Measurements from ENCODE around the gene LRRC37A3. TPM values are rescaled to one million over a fixed set of nuclear protein-coding genes. Genes with fewer than 3 reads are reported as not detected.
"Not testable (repeated sequence)": the region's sequence is repeated elsewhere in the genome, so short reads cannot be mapped to it uniquely, and the experiment has no call there.

LRRC37A3 gene
- total RNA-seq, 1 donor from 2014 or later, result 62.4 TPM

- not testable (repeated sequence) for DNase-seq
These were observed 6.0 kb upstream of the LRRC37A3 start for GRCh38 chr17:64925244-64925643.

- DNase-seq, result not testable (repeated sequence)
These were observed 3.8 kb upstream of the LRRC37A3 start for GRCh38 chr17:64923051-64923568.

GRCh38 chr17:64920419-64921172 lies 1.3 kb upstream of the LRRC37A3 start:
- DNase-seq, result no peak

DNA sequence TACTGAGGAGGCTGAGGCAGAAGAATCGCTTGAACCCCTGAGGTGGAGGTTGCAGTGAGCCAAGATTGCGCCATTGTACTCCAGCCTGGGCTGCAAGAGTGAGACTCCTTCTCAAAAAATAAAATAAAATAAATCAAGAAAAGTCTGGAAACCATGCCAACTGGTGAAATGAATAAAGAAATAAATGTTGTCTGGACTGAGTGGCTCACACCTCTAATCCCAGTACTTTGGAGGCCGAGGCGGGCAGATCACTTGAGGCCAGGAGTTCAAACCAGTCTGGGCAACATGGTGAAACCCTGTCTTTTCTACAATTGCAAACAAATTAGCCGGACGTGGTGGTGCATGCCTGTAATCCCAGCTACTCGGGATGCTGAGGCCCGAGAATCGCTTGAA lies 744 bp upstream of the LRRC37A3 start:
- DNase-seq, result no peak

GRCh38 chr17:64918842-64919288 lies 413 bp downstream of the LRRC37A3 start:
- DNase-seq, result not testable (repeated sequence)

DNA sequence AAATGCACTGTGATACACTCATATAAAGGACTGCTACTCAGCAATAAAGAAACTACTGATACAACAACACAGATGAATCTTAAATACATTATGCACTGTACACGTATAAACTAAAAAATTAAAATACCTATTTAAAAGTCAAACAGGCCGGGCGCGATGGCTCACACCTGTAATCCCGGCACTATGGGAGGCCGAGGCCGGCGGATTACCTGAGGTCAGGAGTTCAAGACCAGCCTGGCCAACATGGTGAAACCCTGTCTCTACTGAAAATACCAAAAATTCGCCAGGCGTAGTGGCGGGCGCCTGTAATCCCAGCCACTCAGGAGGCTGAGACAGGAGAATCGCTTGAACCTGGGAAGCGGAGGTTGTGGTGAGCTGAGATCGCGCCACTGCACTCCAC lies 1.7 kb downstream of the LRRC37A3 start:
- not testable (repeated sequence) for DNase-seq

DNA sequence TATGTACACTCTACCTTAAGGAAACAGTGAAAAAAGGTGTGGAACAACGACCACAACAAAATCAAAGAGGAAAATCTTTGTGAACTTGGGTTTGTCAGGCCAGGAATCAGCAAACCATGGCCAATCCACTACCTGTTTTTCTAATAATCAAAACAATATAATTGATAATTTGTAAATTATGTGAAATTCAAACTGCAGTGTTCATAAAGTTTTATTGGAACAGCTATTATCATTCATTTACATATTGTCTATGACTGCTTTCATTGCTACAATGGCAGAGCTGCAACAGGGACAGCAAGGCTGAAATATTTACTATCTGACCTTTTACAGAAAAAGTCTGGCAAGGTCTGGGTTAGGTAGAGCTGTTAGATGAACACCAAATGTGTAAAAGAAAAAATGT lies 4.0 kb downstream of the LRRC37A3 start:
- not testable (repeated sequence) for DNase-seq

DNA sequence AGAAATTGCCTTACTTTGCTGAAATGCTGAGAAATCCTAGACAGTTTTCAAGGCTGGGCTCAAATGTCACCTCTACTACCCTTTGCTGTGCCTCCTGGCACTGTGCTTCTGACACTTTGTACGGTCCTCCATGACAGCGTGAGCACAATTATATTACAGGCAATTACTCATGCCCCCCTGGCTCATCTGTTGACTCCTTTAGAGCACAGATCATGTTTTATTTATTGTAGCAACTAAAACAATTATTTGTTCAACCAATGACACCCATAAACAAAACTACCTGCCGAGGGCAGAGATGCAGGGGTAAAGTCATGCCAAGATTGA lies 9.1 kb downstream of the LRRC37A3 start:
- DNase-seq, result not testable (repeated sequence)

GRCh38 chr17:64909511-64910190 lies 9.6 kb downstream of the LRRC37A3 start:
- not testable (repeated sequence) for DNase-seq

DNA sequence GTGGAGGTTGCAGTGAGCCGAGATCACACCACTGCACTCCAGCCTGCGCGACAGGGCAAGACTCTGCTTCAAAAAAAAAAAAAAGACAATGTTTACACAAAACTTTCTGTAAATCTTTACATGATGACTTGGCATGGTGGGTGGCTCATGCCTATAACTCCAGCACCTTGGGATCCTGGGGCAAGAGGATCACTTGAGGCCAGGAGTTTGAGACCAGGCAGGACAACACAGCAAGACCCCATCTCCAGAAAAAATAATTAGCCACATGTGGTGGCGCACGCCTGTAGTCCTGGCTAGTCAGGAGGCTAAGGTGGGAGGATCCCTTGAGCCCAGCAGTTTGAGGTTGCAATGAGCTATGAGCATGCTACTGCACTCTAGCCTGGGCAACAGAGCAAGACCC lies 15.2 kb downstream of the LRRC37A3 start:
- not testable (repeated sequence) for DNase-seq

DNA sequence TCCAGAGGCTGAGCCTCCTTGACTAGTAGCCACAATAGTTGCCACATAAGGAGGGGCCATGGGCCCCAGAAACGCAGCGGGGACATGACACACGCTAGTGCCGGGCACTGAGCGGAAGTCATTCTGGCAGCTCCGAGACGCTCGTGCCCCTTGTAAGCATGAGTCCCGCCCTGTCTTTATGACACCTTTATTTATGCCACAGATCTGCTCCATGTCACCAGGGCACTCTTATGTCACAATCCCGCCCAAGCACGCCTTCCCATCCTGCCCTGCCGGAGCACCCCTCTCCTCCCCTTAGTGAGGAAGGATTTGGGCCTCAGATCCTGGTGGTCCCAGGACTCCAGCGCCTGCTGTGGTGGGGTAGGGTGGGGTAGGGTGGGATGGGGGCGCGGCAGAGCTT lies 22.1 kb downstream of the LRRC37A3 start:
- DNase-seq, result not testable (repeated sequence)

DNA sequence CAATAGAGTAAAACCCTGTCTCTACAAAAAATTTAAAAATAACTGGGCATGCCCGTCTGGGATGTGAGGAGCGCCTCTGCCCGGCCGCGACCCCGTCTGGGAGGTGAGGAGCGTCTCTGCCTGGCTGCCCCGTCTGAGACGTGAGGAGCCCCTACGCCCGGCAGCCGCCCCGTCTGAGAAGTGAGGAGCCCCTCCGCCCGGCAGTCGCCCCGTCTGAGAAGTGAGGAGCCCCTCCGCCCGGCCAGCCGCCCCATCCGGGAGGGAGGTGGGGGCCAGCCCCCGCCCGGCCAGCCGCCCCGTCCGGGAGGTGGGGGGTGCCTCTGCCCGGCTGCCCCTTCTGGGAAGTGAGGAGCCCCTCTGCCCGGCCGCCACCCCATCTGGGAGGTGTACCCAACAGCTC lies 45.1 kb downstream of the LRRC37A3 start:
- not testable (repeated sequence) for DNase-seq

DNA sequence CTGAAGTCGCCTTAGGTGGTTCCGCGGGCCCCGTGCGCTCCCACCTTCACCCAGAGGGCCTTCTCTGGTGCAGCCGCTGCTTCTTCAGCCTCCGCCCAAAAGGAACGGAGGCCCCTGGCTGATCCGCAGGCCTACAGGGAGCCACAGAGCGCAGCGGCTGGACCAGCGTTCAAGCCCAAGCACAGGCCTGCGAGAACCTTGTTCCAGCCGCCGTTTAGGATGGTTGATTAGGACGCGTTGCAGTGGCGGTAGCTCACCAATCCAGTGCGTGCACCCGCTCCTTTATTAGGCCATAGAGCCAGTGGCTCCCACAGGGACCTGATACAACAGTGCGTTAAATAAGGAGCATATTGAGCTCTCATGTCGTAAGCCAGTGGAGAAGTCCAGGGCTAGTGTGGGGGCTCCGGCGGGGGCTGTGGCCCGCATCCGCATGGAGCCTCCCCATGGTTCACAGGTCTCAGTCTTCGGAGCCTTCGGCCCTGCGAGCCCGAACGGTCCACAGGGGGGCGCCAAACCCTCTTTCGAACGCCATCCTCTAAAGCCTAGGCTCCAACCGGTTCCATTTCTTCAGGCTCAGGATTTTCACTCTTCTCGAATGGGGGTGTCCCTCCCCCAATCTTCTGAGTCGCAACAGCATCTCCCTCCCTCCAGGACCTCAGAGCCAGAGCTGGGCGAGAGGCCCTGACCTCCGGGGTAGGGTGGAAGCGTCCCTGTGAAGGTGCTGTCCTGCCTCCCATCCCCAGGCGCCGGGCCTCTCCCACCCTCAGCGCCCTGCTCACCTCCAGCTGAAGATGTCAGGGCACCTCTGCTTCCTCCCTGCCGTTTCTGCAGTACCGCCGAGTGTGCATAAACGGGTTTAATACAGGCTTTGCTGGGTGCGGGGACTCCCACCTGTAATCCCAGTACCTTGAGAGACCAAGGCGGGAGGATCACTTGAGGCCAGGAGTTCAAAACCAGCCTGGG lies 71.5 kb downstream of the LRRC37A3 start:
- DNase-seq, result peak; percentile 1

GRCh38 chr17:64846892-64847291 lies 72.4 kb downstream of the LRRC37A3 start:
- DNase-seq, result not testable (repeated sequence)

DNA sequence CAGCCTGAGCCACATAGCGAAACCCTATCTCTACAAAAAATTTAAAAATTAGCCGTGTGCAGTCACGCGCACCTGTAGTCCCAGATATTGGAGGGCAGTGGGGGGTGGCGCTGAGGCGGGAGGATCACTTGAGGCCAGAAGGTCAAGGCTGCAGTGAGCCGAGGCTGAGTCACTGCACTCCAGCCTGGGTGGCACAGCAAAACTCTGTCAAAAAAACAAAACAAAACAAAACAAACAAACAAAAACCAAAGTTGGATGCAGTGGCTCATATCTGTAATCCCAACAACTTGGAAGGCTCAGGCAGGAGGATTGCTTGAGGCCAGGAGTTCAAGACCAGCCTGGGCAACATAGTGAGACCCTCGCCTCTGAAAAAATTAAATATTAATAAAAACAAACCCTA lies 75.4 kb downstream of the LRRC37A3 start:
- DNase-seq, result not testable (repeated sequence)

DNA sequence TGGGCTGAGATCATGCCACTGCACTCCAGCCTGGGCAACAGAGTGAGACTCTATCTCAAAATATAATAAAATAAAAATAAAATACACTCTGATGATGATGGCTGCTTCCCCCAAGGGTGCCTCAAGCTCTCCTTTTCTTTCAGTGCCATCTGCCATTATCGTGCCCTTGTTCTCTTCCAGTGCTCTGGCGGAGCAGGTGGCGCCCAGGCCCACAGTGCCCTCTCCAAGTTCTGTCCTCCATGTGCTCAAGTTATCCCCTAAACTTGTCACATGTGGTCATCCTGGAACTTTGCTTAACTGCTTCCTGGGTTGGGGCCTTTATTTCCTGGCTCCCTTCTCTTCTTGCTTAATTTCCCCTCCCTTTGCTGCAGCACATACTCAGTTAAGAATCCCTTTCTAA lies 76.4 kb downstream of the LRRC37A3 start:
- not testable (repeated sequence) for DNase-seq

DNA sequence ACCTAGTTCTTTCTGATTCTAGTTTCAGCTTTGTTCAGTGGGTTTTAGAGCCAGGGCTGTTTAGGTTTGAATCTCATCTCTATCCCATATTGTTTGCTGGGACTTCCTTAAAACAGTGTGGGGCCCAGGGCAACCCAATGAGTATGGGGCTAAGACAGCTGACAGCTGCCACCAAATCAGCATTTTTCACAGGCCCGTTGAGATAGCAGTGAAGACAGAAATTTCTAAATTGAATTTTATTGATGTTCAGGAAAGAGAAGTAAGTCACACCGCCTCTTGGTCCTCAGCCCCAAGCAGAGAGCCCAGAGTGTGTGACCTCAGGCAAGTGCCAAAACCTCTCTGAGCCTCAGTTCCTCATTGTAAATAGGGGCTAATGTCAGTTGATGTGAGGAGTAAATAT lies 78.3 kb downstream of the LRRC37A3 start:
- not testable (repeated sequence) for DNase-seq

DNA sequence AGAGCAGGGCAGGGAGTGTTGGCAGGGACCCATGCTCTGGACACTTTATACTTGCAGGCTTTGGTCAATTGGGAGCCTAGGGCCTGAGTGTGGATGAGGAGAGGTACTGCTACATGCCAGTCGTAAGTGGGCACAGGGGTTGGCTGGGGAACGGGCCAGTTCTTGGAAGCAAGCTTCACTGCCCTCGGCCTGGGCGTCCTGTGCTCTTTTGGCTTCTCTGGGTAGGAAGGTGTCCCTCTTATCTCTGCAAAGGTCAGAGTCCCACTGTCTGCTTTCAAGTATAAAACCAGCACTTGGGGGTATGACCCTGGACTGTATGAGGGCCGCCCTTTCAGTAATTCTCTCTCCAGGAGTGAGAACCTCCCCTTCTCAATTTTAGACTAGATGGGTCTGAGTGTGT lies 80.8 kb downstream of the LRRC37A3 start:
- DNase-seq, result not testable (repeated sequence)

GRCh38 chr17:64837018-64837761 lies 82.1 kb downstream of the LRRC37A3 start:
- peak; percentile 68 for DNase-seq

DNA sequence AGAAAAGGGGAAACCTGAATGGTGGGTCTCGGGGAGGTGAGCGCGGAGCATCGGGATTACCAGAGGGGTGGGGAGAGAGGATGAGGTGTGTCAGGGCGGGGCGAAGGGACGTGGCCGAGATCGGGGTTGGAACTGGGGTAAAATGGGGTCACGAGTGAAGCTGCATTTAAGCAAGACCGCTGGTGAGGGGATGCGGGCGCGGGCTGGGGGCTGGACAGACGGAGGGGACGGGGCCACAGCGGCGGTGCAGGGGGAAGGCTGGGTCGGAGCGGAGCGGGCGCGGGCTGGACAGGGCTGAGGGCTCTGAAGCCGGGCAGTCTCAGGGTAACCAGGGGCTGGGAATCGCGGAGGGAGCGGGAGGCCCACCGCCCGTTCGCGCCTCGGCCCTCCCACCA lies 82.7 kb downstream of the LRRC37A3 start:
- not testable (repeated sequence) for DNase-seq

GRCh38 chr17:64834060-64834459 lies 85.2 kb downstream of the LRRC37A3 start:
- not testable (repeated sequence) for DNase-seq

- not testable (repeated sequence) for DNase-seq
These were observed 88.6 kb downstream of the LRRC37A3 start for GRCh38 chr17:64830631-64831040.
